Small intestine (tissue), 7 donors: ENCODE results near the gene RAI1. TPM values are rescaled to one million over a fixed set of nuclear protein-coding genes. Genes with fewer than 3 reads are reported as not detected.
A peak's percentile ranks its signal among the peaks of the same experiment; 100 is the strongest.

Experiments used
- DNase-seq, 2 donors: peaks; one replicate each; pipeline versions ENCODE4 v3.0.0 to v3.0.0-alpha.2; 2013
- FAIRE-seq: peaks from 2 replicates; lab custom pipeline; 2012; peaks lifted over from hg19 to GRCh38; lab: Jason Lieb, UNC
- H3K27ac ChIP-seq, 3 donors: one replicate each; pipeline ENCODE4 v1.5.1; 2013; ENCODE audit warnings: low read length in 2 of 3, mild to moderate bottlenecking in 2 of 3, control low read depth in 1 of 3, inconsistent platforms in 1 of 3, low read depth in 1 of 3, moderate library complexity in 1 of 3
- H3K27me3 ChIP-seq, 3 donors: one replicate each; pipeline ENCODE4 v1.6.1; 2013; ENCODE audit warnings: low read length in 3 of 3, inconsistent platforms in 1 of 3; ENCODE audit not compliant: control insufficient read depth in 3 of 3, insufficient read depth in 3 of 3
- H3K36me3 ChIP-seq, 3 donors: one replicate each; pipeline ENCODE4 v1.6.1; 2013; ENCODE audit warnings: low read length in 3 of 3, inconsistent platforms in 1 of 3, low read depth in 1 of 3, mild to moderate bottlenecking in 1 of 3, moderate library complexity in 1 of 3; ENCODE audit not compliant: control insufficient read depth in 3 of 3, insufficient read depth in 2 of 3
- H3K4me1 ChIP-seq, 3 donors: one replicate each; pipeline ENCODE4 v1.6.1; 2013; ENCODE audit warnings: low read length in 2 of 3, inconsistent platforms in 1 of 3, low read depth in 1 of 3, mild to moderate bottlenecking in 1 of 3, moderate library complexity in 1 of 3; ENCODE audit not compliant: control insufficient read depth in 3 of 3, insufficient read depth in 2 of 3
- H3K4me3 ChIP-seq, 3 donors: one replicate each; pipeline ENCODE4 v1.5.1; 2013; ENCODE audit warnings: low read length in 3 of 3, control low read depth in 1 of 3, inconsistent platforms in 1 of 3, low read depth in 1 of 3, mild to moderate bottlenecking in 1 of 3, moderate library complexity in 1 of 3
- H3K9me3 ChIP-seq, 2 donors: one replicate each; pipeline ENCODE4 v1.6.1; 2013; ENCODE audit warnings: low read depth in 1 of 2, low read length in 1 of 2; ENCODE audit not compliant: control insufficient read depth in 2 of 2, insufficient read depth in 1 of 2
- WGBS, 3 donors: extraction: QIAGEN DNeasy Blood & Tissue Kit; methylation state at CpG; one replicate each; pipeline ENCODE4 v1.1.7; 2013; 5-methylcytosine and 5-hydroxymethylcytosine counted together
- polyA plus RNA-seq, 4 donors: library from polyadenylated mRNA; stranded (reverse) in 3 of 4; unstranded in 1 of 4; fragments of 200-250 nt in 3 of 4; fragments of 120-200 nt in 1 of 4; gene quantifications; one replicate each; pipeline versions ENCODE4 v1.2.1 to v1.2.3, GENCODE V29; 2013
- donor health status: healthy with polysubstance abuse.
- donor health status: control.
- donor health status: control.
- donor health status: Bipolar disorder and iron deficiency.
- donor health status: healthy.

RAI1 gene
- polyA plus RNA-seq, 4 donors, result 2.4 to 20.7 (median 6.2) TPM

GRCh38 chr17:17781591-17782496 is 100.6 kb downstream of the RAI1 start:
- H3K27ac ChIP-seq, result peak overlapping the region in 1 of 3 donors; percentile 50
- H3K9me3 ChIP-seq, result no peaks in the 10 kb centered on the region
- H3K36me3 ChIP-seq, result peaks cover 0 to 27% (median 0%) of the 10 kb centered on the region in 3 donors
- no peak for FAIRE-seq
- DNase-seq, result peak; percentile 20 to 70
- peak overlapping the region; percentile 28 to 59 (median 40) for H3K4me3 ChIP-seq
- H3K4me1 ChIP-seq, result peaks cover 2 to 49% (median 10%) of the 10 kb centered on the region in 3 donors
- 4 to 12% (median 9%) methylated on average over 56 to 88 of the region's 88 CpGs for WGBS, 3 donors
- peaks cover 0 to 12% (median 5%) of the 10 kb centered on the region in 3 donors for H3K27me3 ChIP-seq

- Histone ChIP-seq H3K27ac (peak overlapping the region in 1 of 3 donors; percentile 32), H3K27me3 (peaks cover 0 to 12% (median 5%) of the 10 kb centered on the region in 3 donors), H3K9me3 (no peaks in the 10 kb centered on the region), H3K4me1 (peaks cover 2 to 47% (median 10%) of the 10 kb centered on the region in 3 donors), H3K36me3 (peaks cover 0 to 27% (median 0%) of the 10 kb centered on the region in 3 donors), H3K4me3 (peak overlapping the region; percentile 28 to 59 (median 40))
- peak; percentile 6 to 63 for DNase-seq
- WGBS, 3 donors, result 1 to 2% (median 1%) methylated on average over 43 to 56 of the region's 57 CpGs
- no peak for FAIRE-seq
These were observed 101.4 kb downstream of the RAI1 start for GRCh38 chr17:17782523-17783115.

GRCh38 chr17:17783116-17783824 is 102.0 kb downstream of the RAI1 start:
- Histone ChIP-seq H3K36me3 (peaks cover 0 to 21% (median 0%) of the 10 kb centered on the region in 3 donors), H3K4me3 (peak overlapping the region; percentile 40 to 59 (median 43)), H3K27ac (peak overlapping the region in 1 of 3 donors; percentile 42), H3K4me1 (peaks cover 2 to 41% (median 10%) of the 10 kb centered on the region in 3 donors), H3K9me3 (no peaks in the 10 kb centered on the region), H3K27me3 (peaks cover 0 to 12% (median 5%) of the 10 kb centered on the region in 3 donors)
- WGBS, 3 donors, result 1% methylated on average over 64 to 75 of the region's 75 CpGs
- peak; percentile 32 to 65 for DNase-seq
- FAIRE-seq, result no peak

GRCh38 chr17:17783825-17784656 is 102.8 kb downstream of the RAI1 start:
- Histone ChIP-seq H3K27me3 (peaks cover 0 to 12% (median 5%) of the 10 kb centered on the region in 3 donors), H3K27ac (peak overlapping the region in 1 of 3 donors; percentile 42), H3K36me3 (peaks cover 0 to 21% (median 2%) of the 10 kb centered on the region in 3 donors), H3K4me3 (peak overlapping the region; percentile 40 to 59 (median 43)), H3K9me3 (no peaks in the 10 kb centered on the region), H3K4me1 (peaks cover 2 to 35% (median 10%) of the 10 kb centered on the region in 3 donors)
- no peak for FAIRE-seq
- peak in 1 of 2 donors; percentile 23 for DNase-seq
- 14 to 20% (median 17%) methylated on average over 37 of the region's 37 CpGs for WGBS, 3 donors

- Histone ChIP-seq H3K27ac (no peak overlapping the region), H3K9me3 (no peaks in the 10 kb centered on the region), H3K27me3 (peaks cover 0 to 12% (median 5%) of the 10 kb centered on the region in 3 donors), H3K36me3 (peaks cover 0 to 21% (median 2%) of the 10 kb centered on the region in 3 donors), H3K4me3 (no peak overlapping the region), H3K4me1 (peaks cover 3 to 32% (median 8%) of the 10 kb centered on the region in 3 donors)
- FAIRE-seq (no peak), DNase-seq (no peak)
- WGBS, 3 donors, result 74 to 86% (median 83%) methylated on average over 7 of the region's 7 CpGs
These were observed 103.5 kb downstream of the RAI1 start for GRCh38 chr17:17784657-17785267.

GRCh38 chr17:17785407-17785806 is 104.1 kb downstream of the RAI1 start:
- Histone ChIP-seq H3K27me3 (peaks cover 0 to 12% (median 5%) of the 10 kb centered on the region in 3 donors), H3K36me3 (peaks cover 0 to 21% (median 2%) of the 10 kb centered on the region in 3 donors), H3K9me3 (no peaks in the 10 kb centered on the region), H3K4me1 (peaks cover 4 to 36% (median 8%) of the 10 kb centered on the region in 3 donors), H3K4me3 (no peak overlapping the region), H3K27ac (no peak overlapping the region)
- WGBS, 3 donors, result 79 to 87% (median 82%) methylated on average over 11 of the region's 11 CpGs
- no peak for DNase-seq
- no peak for FAIRE-seq

- Histone ChIP-seq H3K4me1 (peaks cover 2 to 33% (median 2%) of the 10 kb centered on the region in 3 donors), H3K36me3 (peaks cover 0 to 28% (median 2%) of the 10 kb centered on the region in 3 donors)
- no peak for FAIRE-seq
These were observed 105.7 kb downstream of the RAI1 start for GRCh38 chr17:17786998-17787397.

More at GRCh38 chr17:17786998-17787397, 105.7 kb downstream of the RAI1 start:
- no peak overlapping the region for H3K4me3 ChIP-seq
- no peak overlapping the region for H3K27ac ChIP-seq
- H3K9me3 ChIP-seq, result no peaks in the 10 kb centered on the region
- no peak for DNase-seq
- H3K27me3 ChIP-seq, result peaks cover 0 to 3% (median 2%) of the 10 kb centered on the region in 3 donors
- 79 to 87% (median 83%) methylated on average over 2 of the region's 2 CpGs for WGBS, 3 donors
